NCI-H2171 (cell line): ENCODE results near the gene DUOXA2.
"Not testable (repeated sequence)": the region's sequence is repeated elsewhere in the genome, so short reads cannot be mapped to it uniquely, and the experiment has no call there.

Experiments
- DNase-seq: peaks from one replicate; lab custom pipeline; 2025; lab: John Stamatoyannopoulos, UW

Gene DUOXA2

GRCh38 chr15:45114076-45114750 is at the start of gene DUOXA2, which contains the start of gene DUOX2:
TSS of gene DUOXA2 (plus strand) at chr15:45114326. CDS start at chr15:45114606, 280 bp downstream.
TSS of gene DUOX2 (minus strand) at chr15:45114172. CDS start at chr15:45113411, 761 bp downstream.
- no peak for DNase-seq

GRCh38 chr15:45064386-45064785 is 49.7 kb upstream of the DUOXA2 start:
- no peak for DNase-seq

DNA sequence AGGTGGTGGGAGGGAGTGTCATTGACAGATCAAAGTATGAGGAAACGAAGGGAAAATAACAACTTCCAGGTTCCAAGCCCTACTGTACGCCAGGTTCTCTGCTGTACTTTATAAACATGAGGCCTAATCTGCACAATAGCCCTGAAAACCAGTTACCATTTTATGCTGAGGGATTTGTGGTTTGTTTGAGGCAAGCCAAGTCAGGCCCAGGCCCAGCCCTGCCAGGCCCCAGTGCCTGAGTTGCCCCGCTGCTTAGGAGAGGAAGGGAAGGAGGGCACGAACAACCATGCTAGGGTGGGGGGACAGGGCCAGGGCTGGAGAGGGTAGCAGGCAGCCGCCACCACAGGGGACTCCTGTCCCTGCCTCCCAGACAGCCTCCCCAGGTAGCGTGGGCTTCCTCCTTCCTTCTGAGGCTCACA is 44.2 kb upstream of the DUOXA2 start:
- DNase-seq = not testable (repeated sequence)

DNA sequence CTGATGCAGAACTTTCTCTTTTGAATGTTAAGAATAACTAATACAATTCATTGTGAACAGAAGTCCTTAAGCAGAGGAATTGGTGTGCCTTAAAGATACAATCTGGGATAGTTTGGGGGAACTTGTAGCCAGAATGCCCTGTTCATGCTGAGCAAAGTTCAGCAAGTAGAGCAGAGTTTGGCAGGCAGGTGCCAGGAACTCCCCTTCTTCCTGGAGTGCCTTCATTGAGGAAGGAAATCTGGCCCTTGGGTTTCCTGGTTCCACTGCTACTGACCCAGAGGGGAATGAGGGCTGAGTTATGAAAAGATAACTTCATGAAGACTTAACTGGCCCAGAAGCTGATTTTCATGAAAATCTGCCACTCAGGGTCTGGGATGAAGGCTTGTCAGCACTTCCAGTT is 40.5 kb upstream of the DUOXA2 start:
- DNase-seq = not testable (repeated sequence)

GRCh38 chr15:45075440-45076320 is 38.4 kb upstream of the DUOXA2 start:
- not testable (repeated sequence) for DNase-seq

- DNase-seq = not testable (repeated sequence)
These were observed 36.7 kb upstream of the DUOXA2 start for GRCh38 chr15:45077391-45077790.

- DNase-seq = peak; percentile 84
These were observed 34.9 kb upstream of the DUOXA2 start for GRCh38 chr15:45079201-45079600.

- not testable (repeated sequence) for DNase-seq
These were observed 34.4 kb upstream of the DUOXA2 start for GRCh38 chr15:45079628-45080246.

GRCh38 chr15:45080593-45080992 is 33.5 kb upstream of the DUOXA2 start:
- DNase-seq = not testable (repeated sequence)

DNA sequence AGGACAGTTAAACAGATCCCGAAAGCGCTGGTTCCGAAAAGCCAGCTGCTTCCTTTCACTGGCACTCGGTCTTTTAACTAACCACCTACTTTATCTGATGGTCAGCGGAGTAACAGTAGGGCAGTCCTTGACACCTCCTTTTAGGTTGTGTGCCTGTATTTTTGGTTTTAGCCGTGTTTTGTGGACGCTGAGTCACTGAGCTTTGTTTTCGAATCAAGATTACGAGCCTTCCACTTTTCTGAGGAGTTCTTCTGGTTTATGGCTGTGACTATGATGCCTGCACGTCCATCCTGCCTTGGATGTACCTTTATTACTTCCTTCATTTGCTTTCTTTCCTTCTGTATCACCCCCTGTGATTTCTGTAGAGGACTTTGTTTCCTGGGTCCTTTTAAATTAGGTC is 31.7 kb upstream of the DUOXA2 start:
- DNase-seq = not testable (repeated sequence)

- no peak for DNase-seq
These were observed 30.9 kb upstream of the DUOXA2 start for GRCh38 chr15:45083223-45083622.

DNA sequence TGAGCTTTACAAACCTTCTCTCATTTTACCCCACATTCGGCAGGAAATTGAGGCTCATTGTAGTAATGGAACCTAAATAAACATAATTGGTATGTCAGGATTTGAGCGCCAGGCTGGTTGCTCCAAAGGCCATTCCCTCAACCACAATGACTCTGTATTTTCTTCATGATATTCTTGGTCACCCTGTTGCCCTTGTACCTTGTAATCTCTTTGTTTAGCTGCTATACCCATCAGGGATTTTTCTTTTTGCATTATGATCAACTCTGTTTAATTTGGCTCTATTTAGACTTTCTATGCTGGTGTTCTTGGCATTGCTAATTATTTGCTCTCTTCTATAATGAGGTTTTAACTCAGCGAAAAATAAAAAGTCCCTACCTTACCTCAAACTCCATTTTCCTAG is 30.0 kb upstream of the DUOXA2 start:
- DNase-seq = no peak

DNA sequence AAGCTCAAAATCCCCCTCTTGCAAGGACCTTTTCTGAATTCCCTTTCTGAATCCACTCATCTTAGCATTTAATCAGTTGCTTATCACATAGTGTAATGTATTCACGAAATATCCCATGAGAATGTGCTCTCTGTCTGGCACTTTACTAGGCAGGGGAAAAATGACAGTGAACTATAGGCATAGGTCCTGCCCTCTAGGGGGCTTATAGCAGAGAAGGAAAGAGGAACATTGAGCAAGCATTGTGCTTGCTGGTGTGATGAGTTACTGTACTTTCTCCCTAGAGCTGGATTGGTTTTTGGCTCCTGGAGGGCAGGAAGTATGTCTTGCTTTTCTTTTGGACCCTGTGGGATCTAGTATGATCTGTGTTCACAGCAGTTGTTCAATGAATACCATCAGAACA is 26.6 kb upstream of the DUOXA2 start:
- no peak for DNase-seq

DNA sequence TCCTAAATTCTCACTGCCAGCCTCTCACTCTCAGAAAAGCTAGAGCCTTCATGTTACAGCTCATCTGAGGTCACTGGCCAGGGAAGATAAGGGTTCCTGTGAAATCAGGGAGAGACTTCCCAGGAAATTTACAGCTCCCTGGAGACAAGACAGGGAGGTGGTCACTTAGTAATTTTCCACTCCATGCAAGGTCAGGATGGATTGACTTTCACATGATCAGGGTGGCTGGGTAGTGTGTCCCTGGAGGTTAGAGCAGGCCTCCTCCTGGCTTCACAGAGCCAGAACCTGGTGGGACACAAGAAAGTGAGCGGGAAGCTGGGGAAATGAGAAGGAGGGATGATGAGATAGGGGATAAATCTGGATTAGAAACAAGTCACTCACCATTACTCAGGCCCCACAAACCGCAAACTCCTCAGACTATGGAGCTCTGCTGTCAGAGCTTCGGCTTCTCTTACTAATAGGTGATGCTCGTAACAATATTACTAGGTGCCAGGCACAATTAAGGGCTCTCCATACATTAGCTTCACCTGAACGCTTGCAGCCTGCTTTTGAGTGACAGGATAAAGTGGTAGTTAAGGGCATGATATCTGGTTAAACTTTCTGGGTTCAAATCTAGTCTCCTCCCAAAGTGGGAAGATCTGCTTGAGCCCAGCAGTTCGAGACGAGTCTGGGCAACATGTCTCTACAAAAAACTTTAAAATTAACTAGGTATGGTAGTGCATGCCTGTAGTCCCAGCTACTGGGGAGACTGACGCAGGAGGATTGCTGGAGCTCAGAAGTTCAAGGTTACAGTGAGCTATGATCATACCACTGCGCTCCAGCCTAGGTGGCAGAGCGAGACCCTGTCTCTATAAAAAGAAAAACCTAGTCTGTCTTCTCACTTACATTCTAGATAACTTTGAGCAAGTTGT is 25.1 kb upstream of the DUOXA2 start:
- no peak for DNase-seq

DNA sequence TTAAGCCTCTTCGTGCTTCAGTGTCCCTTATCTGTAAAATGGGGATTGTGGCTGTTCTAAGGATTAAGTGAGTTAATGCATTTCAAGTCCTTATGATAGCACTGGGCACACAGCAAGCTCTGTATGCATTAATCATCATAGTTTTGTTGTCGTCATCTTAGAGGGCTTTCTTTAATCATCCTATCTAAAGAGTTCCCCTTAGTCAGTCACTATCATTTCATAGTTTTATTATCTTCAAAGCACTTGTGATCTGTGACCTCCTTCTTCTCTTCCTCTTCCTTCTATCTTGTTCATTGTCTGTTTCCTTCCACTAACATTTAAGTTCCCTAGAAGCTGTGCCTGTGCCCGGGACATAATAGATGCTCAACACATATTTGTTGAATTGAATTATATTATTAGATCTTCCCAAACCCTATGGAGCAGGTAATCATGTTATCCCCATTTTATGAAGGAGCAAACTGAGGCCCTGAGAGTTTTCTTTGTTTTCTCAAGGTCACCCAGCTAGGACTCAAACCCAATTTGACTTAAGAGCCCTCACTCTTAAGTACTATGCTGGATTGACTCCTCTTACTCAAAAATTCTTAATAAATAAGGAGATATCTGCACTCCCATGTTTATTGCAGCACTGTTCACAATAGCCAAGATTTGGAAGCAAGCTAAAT is 24.3 kb upstream of the DUOXA2 start:
- DNase-seq = no peak

DNA sequence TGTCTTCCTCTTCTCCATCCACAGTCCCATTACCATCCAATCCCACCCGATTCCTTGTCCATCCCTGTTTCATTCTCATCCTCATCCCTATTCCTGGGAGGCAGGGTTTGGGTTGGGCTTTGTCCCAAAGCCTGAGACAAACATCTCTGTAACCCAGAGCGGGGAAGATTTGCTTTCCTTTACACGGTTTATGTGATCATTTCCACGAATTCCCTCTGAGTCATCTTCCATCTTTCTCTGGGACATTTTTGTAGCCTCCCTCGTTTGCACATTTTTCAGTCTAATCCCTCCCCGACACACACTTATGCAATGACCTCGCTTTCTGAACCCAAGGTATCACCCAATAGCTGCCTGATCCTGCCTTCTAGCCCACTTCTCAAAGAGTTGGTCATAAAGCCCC is 23.0 kb upstream of the DUOXA2 start:
- no peak for DNase-seq

GRCh38 chr15:45091576-45091975 is 22.6 kb upstream of the DUOXA2 start:
- DNase-seq = no peak

GRCh38 chr15:45093013-45093412 is 21.1 kb upstream of the DUOXA2 start:
- DNase-seq = no peak

GRCh38 chr15:45093622-45094357 is 20.3 kb upstream of the DUOXA2 start:
- no peak for DNase-seq

DNA sequence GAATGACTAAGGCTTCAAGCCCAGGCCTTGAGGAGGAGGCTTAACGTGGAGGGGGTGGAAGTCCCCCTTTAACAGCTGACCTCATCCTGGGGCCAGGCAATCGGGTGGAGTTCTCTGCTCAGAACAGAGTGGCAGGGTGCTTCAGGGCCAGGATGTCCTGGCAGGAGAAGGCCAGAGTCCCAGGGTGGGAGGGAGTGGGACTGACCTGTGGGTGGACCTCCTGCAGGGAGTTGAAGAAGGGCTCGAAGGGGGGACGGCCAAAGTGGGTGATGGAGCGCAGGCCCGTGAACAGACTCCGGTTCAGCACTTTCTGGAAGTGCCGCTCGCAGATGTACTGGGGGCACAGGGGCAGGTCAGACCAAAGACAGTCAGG is 19.8 kb upstream of the DUOXA2 start:
- DNase-seq = no peak
